ENCODE measurements around the gene AMZ1. TPM values are rescaled to one million over a fixed set of nuclear protein-coding genes. Genes with fewer than 3 reads are reported as not detected.

Gene AMZ1
- total and polyA plus RNA-seq, 10 of the 15 experiments (the other 5 are each of a cell fraction or from before 2014, with no cell fraction given) = 0.02 to 2.0 (median 0.69) TPM

DNA sequence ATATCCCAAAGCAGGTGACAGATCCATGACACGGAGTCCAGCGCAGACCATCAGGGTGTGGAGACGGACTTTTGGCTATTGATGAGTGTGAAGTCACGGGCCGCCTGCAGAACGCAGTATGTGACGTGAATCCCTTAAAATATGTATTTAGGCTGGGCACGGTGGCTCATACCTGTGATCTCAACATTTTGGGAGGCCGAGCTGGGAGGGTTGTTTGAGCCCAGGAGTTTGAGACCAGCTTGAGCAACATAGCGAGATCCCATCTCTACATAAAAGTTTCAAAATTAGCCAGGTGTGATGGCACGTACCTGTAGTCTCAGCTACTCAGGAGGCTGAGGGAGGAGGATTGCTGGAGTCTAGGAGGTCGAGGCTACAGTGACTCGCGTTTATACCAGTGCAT, 1.9 kb upstream of the AMZ1 start:
- Histone ChIP-seq H4K20me1 (ENCODE audit: control insufficient read depth, insufficient read depth) (no peaks in the 10 kb centered on the region; the same call in 1 of the 2 replicates), H3K27me3 (replicated peaks in 1 of 2; ENCODE audit: control insufficient read depth in 2 of 2, insufficient read depth in 2 of 2, low read length in 1 of 2) (peaks cover 3 to 7% of the 10 kb centered on the region in 2 experiments; a peak in 3 of 4 replicates), H3K79me2 (ENCODE audit: control insufficient read depth, insufficient read depth, low read length) (no peaks in the 10 kb centered on the region), H3K9me3 (replicated peaks; ENCODE audit: control insufficient read depth, insufficient read depth, low read length) (no peaks in the 10 kb centered on the region), H3K4me3 (no peak overlapping the region), H3K4me2 (ENCODE audit: control insufficient read depth, insufficient read depth) (no peak overlapping the region), H3K36me3 (ENCODE audit: control insufficient read depth in 2 of 2, insufficient read depth in 2 of 2, low read length in 1 of 2) (no peaks in the 10 kb centered on the region), H3K9ac (ENCODE audit: control insufficient read depth, insufficient read depth, low read length) (no peak overlapping the region), H3K4me1 (ENCODE audit: control insufficient read depth, insufficient read depth, low read length) (peaks cover 26% of the 10 kb centered on the region), H3K27ac (ENCODE audit: control insufficient read depth, insufficient read depth) (no peak overlapping the region), H2AFZ (ENCODE audit: control insufficient read depth, low read depth, low read length) (no peak overlapping the region)
- intact Hi-C loops (cut with micrococcal nuclease; ENCODE audit: unreplicated experiment) (no loop called here), in situ Hi-C loops (cut with MboI) (no loop called here)
- no peak for ATAC-seq
- BruUV-seq (replicated peaks) = no TSS peak
- no peak for TF ChIP-seq FOXK2 (IDR thresholded peaks at IDR 0.05)
- TF ChIP-seq, protein P1, sequence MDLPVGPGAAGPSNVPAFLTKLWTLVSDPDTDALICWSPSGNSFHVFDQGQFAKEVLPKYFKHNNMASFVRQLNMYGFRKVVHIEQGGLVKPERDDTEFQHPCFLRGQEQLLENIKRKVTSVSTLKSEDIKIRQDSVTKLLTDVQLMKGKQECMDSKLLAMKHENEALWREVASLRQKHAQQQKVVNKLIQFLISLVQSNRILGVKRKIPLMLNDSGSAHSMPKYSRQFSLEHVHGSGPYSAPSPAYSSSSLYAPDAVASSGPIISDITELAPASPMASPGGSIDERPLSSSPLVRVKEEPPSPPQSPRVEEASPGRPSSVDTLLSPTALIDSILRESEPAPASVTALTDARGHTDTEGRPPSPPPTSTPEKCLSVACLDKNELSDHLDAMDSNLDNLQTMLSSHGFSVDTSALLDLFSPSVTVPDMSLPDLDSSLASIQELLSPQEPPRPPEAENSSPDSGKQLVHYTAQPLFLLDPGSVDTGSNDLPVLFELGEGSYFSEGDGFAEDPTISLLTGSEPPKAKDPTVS (IDR thresholded peaks at IDR 0.05; ENCODE audit: low read depth, low read length) = no peak
- TF ChIP-seq TAF1 (IDR thresholded peaks at IDR 0.05; ENCODE audit: borderline replicate concordance, low read depth, low read length) = no peak
- no peak for TF ChIP-seq POLR2AphosphoS2 (IDR thresholded peaks at IDR 0.05; ENCODE audit: low read depth, low read length)
- TF ChIP-seq NFIC (IDR thresholded peaks at IDR 0.05; ENCODE audit: low read depth, low read length) = no peak
- TF ChIP-seq SP1 (IDR thresholded peaks at IDR 0.05; ENCODE audit: low read depth, low read length) = no peak
- TF ChIP-seq MAX (IDR thresholded peaks at IDR 0.05; ENCODE audit: low read depth, low read length) = no peak
- no peak for TF ChIP-seq CBX5 (IDR thresholded peaks at IDR 0.05; ENCODE audit: low read depth)
- no peak for TF ChIP-seq EZH2 (IDR thresholded peaks at IDR 0.05; ENCODE audit: borderline replicate concordance, control insufficient read depth, low read depth, low read length)
- TF ChIP-seq STAT3 (IDR thresholded peaks at IDR 0.05; ENCODE audit: low read depth, low read length) = no peak
- WGBS (ENCODE audit: insufficient coverage, insufficient replicate concordance, low lambda C conversion rate, missing lambda C conversion rate) = 71% methylated on average over 14 of the region's 14 CpGs
- no peak for FAIRE-seq
- ChIA-PET SMC1A (ENCODE audit: uncharacterized antibody, unreplicated experiment) (interaction anchor here (5.8 kb wide), 2 partner anchors 13 to 24 kb away, joined by 41 to 49 read pairs; no protein-coding TSS in a partner anchor), CTCF (interaction anchor here (0.8 to 3.2 kb wide), 2 partner anchors 13 to 24 kb away, joined by 4 to 17 read pairs; no protein-coding TSS in a partner anchor), RAD21 (ENCODE audit: unreplicated experiment) (interaction anchor here (2.8 kb wide), 1 partner anchor 24 kb away, joined by 6 read pairs; no protein-coding TSS in a partner anchor), POLR2A (interaction anchor here (0.7 kb wide), 1 partner anchor 63 kb away, joined by 6 read pairs; no protein-coding TSS in a partner anchor)
- no peak for DNase-seq (ENCODE audit: low read depth, low spot score)

Measured in GM12878 (cell line).